HCT116 (cell line): Measurements from ENCODE around the gene PI16. TPM values are rescaled to one million over a fixed set of nuclear protein-coding genes. Genes with fewer than 3 reads are reported as not detected.

Experiments used
- ATAC-seq: fragments of 200-7000 bp; cut with Tn5 transposase; 2 replicates; pipeline ENCODE4 v1.9.1; 2020; ENCODE audit warnings: mild to moderate bottlenecking, moderate library complexity
- BruUV-seq: library from RNA; stranded (reverse); fragments of 400-500 nt; replicated peaks from 2 replicates; lab custom pipeline; 2021; lab: Mats Ljungman, UMichigan
- CTCF ChIA-PET: fragments of 300-600 bp; sonication (Branson Sonifier 250); formaldehyde crosslinking; loops from one replicate; lab custom pipeline; 2021; ENCODE audit warnings: antibody characterized with exemption; lab: Charles Lee
- POLR2A ChIA-PET: fragments of 300-600, 350-600 bp; sonication (Branson Sonifier 250); formaldehyde crosslinking; loops from one replicate; lab custom pipeline; 2021; ENCODE audit warnings: antibody characterized with exemption; lab: Charles Lee
- RAD21 ChIA-PET, 2 experiments: fragments of 300-600 bp; sonication (Branson Sonifier 250); formaldehyde crosslinking; loops; one replicate each; lab custom pipeline; 2023; ENCODE audit warnings: low total read pairs in 2 of 2; ENCODE audit not compliant: uncharacterized antibody in 2 of 2, unreplicated experiment in 2 of 2, low non-redundant PET in 1 of 2; lab: Charles Lee
- DNase-seq: peaks from one replicate; pipeline ENCODE4 v3.0.0-alpha.2; 2010; ENCODE audit warnings: low read depth, low spot score
- H2AFZ ChIP-seq: fragments of 200-600 bp; shearing (Covaris generic), sonication (generic); 2 replicates; pipeline ENCODE4 v1.6.1; 2017; ENCODE audit warnings: low read depth, mixed run types, mixed read lengths, antibody characterized with exemption, low read length; ENCODE audit not compliant: poor library complexity, severe bottlenecking
- H3K27ac ChIP-seq: 2 replicates; pipeline ENCODE4 v1.5.1; 2012; ENCODE audit warnings: low read depth, low read length
- H3K27me3 ChIP-seq: fragments of 200-600 bp; sonication (generic); 2 replicates; pipeline ENCODE4 v1.6.1; 2016; ENCODE audit warnings: mixed run types, low read length, mixed read lengths; ENCODE audit not compliant: insufficient read depth
- H3K36me3 ChIP-seq, 2 experiments: fragments of 200-500 bp in 1 of 2; fragments of 200-600 bp in 1 of 2; sonication (Bioruptor generic) in 1 of 2; sonication (generic) in 1 of 2; 2 replicates each; pipeline versions ENCODE4 v1.5.1 to v1.6.1; 2014 to 2016; ENCODE audit warnings: low read length in 2 of 2, inconsistent platforms in 1 of 2, mixed read lengths in 1 of 2, mixed run types in 1 of 2; ENCODE audit not compliant: insufficient read depth in 2 of 2, control insufficient read depth in 1 of 2
- H3K4me1 ChIP-seq, 2 experiments: fragments of 200-600 bp in 1 of 2; sonication (generic) in 1 of 2; 2 replicates each; pipeline versions ENCODE4 v1.5.1 to v1.6.1; 2012 to 2017; ENCODE audit warnings: low read length in 2 of 2, inconsistent platforms in 1 of 2, mild to moderate bottlenecking in 1 of 2, mixed read lengths in 1 of 2, mixed run types in 1 of 2, moderate library complexity in 1 of 2; ENCODE audit not compliant: insufficient read depth in 2 of 2, control insufficient read depth in 1 of 2
- H3K4me2 ChIP-seq: fragments of 200-600 bp; sonication (generic); 2 replicates; pipeline ENCODE4 v1.6.1; 2017; ENCODE audit warnings: mixed run types, low read length, mixed read lengths
- H3K4me3 ChIP-seq, 2 experiments: fragments of 200-600 bp in 1 of 2; sonication (generic) in 1 of 2; replicated peaks in 1 of 2; 2 replicates each; pipeline ENCODE4 v1.5.1; 2011 to 2016; ENCODE audit warnings: low read length in 2 of 2, control low read depth in 1 of 2, low read depth in 1 of 2, mild to moderate bottlenecking in 1 of 2, mixed read lengths in 1 of 2, mixed run types in 1 of 2
- H3K79me2 ChIP-seq: fragments of 200-600 bp; sonication (generic); 2 replicates; pipeline ENCODE4 v1.6.1; 2017; ENCODE audit warnings: mild to moderate bottlenecking, mixed run types, low read length, moderate library complexity, mixed read lengths; ENCODE audit not compliant: insufficient read depth
- H3K9ac ChIP-seq: fragments of 200-600 bp; sonication (generic); 2 replicates; pipeline ENCODE4 v1.6.1; 2016; ENCODE audit warnings: low read length, mixed read lengths
- H3K9me2 ChIP-seq: fragments of 200-600 bp; sonication (generic), shearing (Covaris generic); 2 replicates; pipeline ENCODE4 v1.6.1; 2017; ENCODE audit warnings: mixed run types, mild to moderate bottlenecking, moderate library complexity; ENCODE audit not compliant: insufficient read depth
- H3K9me3 ChIP-seq, 2 experiments: fragments of 200-500 bp in 1 of 2; fragments of 200-600 bp in 1 of 2; sonication (Bioruptor generic) in 1 of 2; sonication (generic) in 1 of 2; 2 replicates each; pipeline ENCODE4 v1.6.1; 2014 to 2017; ENCODE audit warnings: low read length in 2 of 2, mixed read lengths in 2 of 2, inconsistent platforms in 1 of 2, low read depth in 1 of 2, mild to moderate bottlenecking in 1 of 2, mixed run types in 1 of 2, moderate library complexity in 1 of 2; ENCODE audit not compliant: control insufficient read depth in 1 of 2, insufficient read depth in 1 of 2
- H4K20me1 ChIP-seq: fragments of 200-600 bp; sonication (generic), shearing (Covaris generic); 2 replicates; pipeline ENCODE4 v1.6.1; 2017; ENCODE audit warnings: mixed run types, mild to moderate bottlenecking, moderate library complexity; ENCODE audit not compliant: insufficient read depth
- ATF3 ChIP-seq: IDR thresholded peaks from 2 replicates; pipeline ENCODE4 v1.6.1; 2012
- CEBPB ChIP-seq: IDR thresholded peaks from 2 replicates; pipeline ENCODE4 v1.6.1; 2012; ENCODE audit warnings: low read depth
- CTCF ChIP-seq, 3 experiments: fragments of 200-600 bp in 1 of 3; sonication (generic) in 1 of 3; IDR thresholded peaks in 2 of 3; conservative IDR thresholded peaks in 1 of 3; 2 replicates each; pipeline ENCODE4 v1.5.1; 2012 to 2017; ENCODE audit warnings: low read depth in 2 of 3, low read length in 2 of 3, antibody characterized with exemption in 1 of 3, borderline replicate concordance in 1 of 3, control low read depth in 1 of 3, mild to moderate bottlenecking in 1 of 3, mixed read lengths in 1 of 3, mixed run types in 1 of 3, moderate library complexity in 1 of 3; ENCODE audit not compliant: insufficient read depth in 1 of 3
- POLR2A ChIP-seq: IDR thresholded peaks from 2 replicates; pipeline ENCODE4 v1.7.0; 2011; ENCODE audit warnings: borderline replicate concordance; ENCODE audit not compliant: insufficient read depth, insufficient read length; ENCODE audit errors: extremely low read depth
- RAD21 ChIP-seq: IDR thresholded peaks from 2 replicates; pipeline ENCODE4 v1.6.1; 2012; ENCODE audit warnings: low read depth, mild to moderate bottlenecking
- SRF ChIP-seq: IDR thresholded peaks from 2 replicates; pipeline ENCODE4 v1.6.1; 2012; ENCODE audit warnings: low read depth
- ZBTB33 ChIP-seq: IDR thresholded peaks from 2 replicates; pipeline ENCODE4 v1.6.1; 2011; ENCODE audit warnings: mild to moderate bottlenecking, low read length, moderate library complexity; ENCODE audit not compliant: insufficient replicate concordance; ENCODE audit errors: extremely low read depth
- ZFX ChIP-seq: fragments of 450-650 bp; IDR thresholded peaks from 2 replicates; pipeline ENCODE4 v1.6.1; 2017
- intact Hi-C: fragments of 100-400 bp; cut with micrococcal nuclease; formaldehyde crosslinking; loops from 2 replicates; pipeline ENCODE4 v1.10.0; 2022
- total RNA-seq: library from RNA; stranded (reverse); gene quantifications from one replicate; pipeline ENCODE4 v1.2.1, GENCODE V29; 2021; ENCODE audit not compliant: unreplicated experiment

The PI16 gene
- total RNA-seq, 1 experiment from 2014 or later, result 0.59 TPM

- TF ChIP-seq ATF3, result no peak
- no peak for TF ChIP-seq SRF
- no peak for TF ChIP-seq CEBPB
- TF ChIP-seq POLR2A, result no peak
- no peak for TF ChIP-seq RAD21
- TF ChIP-seq CTCF (IDR thresholded peaks at IDR 0.05 in 2 of 3, conservative IDR thresholded peaks at IDR 0.05 in 1 of 3; ENCODE audit: borderline replicate concordance in 1 of 3, insufficient read depth in 1 of 3, low read depth in 2 of 3, low read length in 2 of 3), result no peak
- no peak for TF ChIP-seq ZFX
- no peak for TF ChIP-seq ZBTB33
- Histone ChIP-seq H3K9me2 (no peaks in the 10 kb centered on the region), H3K27ac (no peak overlapping the region), H3K27me3 (no peaks in the 10 kb centered on the region), H3K9me3 (no peaks in the 10 kb centered on the region), H3K9ac (no peak overlapping the region), H2AFZ (no peak overlapping the region), H3K4me2 (no peak overlapping the region), H3K79me2 (no peaks in the 10 kb centered on the region), H4K20me1 (no peaks in the 10 kb centered on the region), H3K4me3 (no peak overlapping the region), H3K36me3 (peaks cover 6 to 9% of the 10 kb centered on the region in 2 experiments; a peak in 3 of 4 replicates), H3K4me1 (peaks cover 0 to 21% of the 10 kb centered on the region in 2 experiments; a peak in 2 of 4 replicates)
- DNase-seq, result no peak
- ChIA-PET POLR2A (no interaction called here), CTCF (no interaction called here), RAD21 (no interaction called here)
- intact Hi-C loops, result no loop called here
- ATAC-seq, result no peak
- BruUV-seq, result no TSS peak
Observed at GRCh38 chr6:36920546-36920945, 34.0 kb upstream of the PI16 start.
